AML-193 (cell line): ENCODE measurements around the gene ZNF579.
A peak's percentile ranks its signal among the peaks of the same experiment; 100 is the strongest.

ENCODE experiments used
- DNase-seq, 2 experiments: peaks; one replicate each; lab custom pipeline; 2025; lab: John Stamatoyannopoulos, UW

ZNF579 gene, protein sequence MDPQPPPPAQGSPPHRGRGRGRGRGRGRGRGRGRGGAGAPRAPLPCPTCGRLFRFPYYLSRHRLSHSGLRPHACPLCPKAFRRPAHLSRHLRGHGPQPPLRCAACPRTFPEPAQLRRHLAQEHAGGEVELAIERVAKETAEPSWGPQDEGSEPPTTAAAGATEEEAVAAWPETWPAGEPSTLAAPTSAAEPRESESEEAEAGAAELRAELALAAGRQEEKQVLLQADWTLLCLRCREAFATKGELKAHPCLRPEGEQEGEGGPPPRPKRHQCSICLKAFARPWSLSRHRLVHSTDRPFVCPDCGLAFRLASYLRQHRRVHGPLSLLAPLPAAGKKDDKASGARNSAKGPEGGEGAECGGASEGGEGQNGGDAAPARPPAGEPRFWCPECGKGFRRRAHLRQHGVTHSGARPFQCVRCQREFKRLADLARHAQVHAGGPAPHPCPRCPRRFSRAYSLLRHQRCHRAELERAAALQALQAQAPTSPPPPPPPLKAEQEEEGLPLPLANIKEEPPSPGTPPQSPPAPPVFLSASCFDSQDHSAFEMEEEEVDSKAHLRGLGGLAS

GRCh38 chr19:55580628-55581144, at the start of gene ZNF579:
Gene ZNF579 (minus strand): TSS chr19:55580848. CDS start chr19:55579639, 1,209 bp downstream.
- peak; percentile 74 to 75 for DNase-seq

DNA sequence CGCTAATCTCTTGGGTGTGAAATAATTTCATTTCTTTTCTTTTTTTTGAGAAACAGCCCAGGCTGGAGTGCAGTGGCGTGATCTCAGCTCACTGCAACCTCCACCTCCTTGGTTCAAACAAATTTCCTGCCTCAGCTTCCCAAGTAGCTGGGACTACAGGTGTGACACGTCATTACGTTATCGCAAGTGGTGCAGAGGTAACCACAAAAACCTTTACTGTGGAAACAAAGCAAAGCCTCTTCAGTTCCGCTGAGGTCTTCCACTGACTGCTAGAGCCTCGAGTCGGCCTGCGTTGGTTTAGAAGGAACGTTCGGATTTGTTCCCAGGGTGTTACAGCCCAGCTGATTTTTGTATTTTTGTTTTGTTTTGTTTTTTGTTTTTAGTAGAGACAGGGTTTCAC, 45.7 kb upstream of the ZNF579 start:
- DNase-seq: no peak

- no peak for DNase-seq
These were observed 44.3 kb upstream of the ZNF579 start for GRCh38 chr19:55625004-55625326.

GRCh38 chr19:55624109-55625003, 43.7 kb upstream of the ZNF579 start, which contains the start of gene ZNF784:
Gene ZNF784 (minus strand): TSS chr19:55624566. CDS start chr19:55624561, 5 bp downstream.
- DNase-seq: peak; percentile 80 to 82

DNA sequence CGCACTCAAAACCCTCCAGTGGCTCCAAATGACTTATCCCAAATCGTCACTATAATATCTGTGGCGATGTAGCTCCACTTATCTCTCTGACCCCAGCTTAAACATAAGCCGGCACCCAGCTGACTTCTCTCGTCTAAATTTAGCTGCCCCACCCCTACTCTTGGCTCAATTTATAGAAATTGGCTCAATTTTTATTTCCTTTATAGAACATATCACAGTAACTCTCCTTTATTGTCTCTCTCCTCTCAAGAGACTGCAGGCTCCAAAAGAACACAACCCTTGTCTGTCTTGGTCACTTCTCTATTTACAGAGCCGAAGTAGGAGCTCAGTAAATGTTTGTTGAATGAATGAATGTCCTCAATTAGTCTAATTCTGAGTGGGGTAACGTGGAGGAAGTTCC, 42.9 kb upstream of the ZNF579 start:
- DNase-seq: no peak

- DNase-seq: no peak
These were observed 42.5 kb upstream of the ZNF579 start for GRCh38 chr19:55623130-55623529.

DNA sequence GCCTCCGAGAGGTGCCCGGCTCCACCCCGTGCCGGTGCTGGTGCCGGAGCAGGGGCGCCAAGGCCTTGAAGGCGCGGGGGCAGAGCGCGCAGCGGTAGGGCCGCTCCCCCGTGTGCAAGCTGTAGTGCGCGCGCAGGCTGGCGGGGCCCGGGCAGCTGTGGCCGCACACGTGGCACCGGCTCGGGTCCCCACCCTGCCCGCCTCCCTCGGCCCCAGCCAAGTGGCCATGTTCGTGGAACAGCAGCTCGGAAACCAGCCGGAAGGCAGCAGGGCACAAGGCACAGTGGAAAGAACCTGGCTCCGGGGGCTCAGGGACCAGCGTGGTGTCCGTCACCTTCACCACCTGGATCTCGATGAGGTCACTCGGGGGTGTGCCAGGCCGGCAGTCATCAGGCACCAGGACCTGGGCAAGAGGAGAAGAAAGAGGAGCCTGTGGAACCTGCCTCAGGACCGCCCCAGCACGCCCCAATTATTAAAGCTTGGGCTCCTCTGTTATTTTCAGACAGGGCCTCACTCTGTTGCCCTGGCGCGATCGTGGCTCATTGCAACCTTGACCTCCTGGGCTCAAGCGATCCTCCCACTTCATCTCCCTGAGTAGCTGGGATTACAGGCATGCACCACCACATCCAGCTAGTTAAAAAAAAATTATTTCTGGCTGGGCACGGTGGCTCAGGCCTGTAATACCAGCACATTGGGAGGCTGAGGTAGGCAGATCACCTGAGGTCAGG, 41.8 kb upstream of the ZNF579 start:
- no peak for DNase-seq

DNA sequence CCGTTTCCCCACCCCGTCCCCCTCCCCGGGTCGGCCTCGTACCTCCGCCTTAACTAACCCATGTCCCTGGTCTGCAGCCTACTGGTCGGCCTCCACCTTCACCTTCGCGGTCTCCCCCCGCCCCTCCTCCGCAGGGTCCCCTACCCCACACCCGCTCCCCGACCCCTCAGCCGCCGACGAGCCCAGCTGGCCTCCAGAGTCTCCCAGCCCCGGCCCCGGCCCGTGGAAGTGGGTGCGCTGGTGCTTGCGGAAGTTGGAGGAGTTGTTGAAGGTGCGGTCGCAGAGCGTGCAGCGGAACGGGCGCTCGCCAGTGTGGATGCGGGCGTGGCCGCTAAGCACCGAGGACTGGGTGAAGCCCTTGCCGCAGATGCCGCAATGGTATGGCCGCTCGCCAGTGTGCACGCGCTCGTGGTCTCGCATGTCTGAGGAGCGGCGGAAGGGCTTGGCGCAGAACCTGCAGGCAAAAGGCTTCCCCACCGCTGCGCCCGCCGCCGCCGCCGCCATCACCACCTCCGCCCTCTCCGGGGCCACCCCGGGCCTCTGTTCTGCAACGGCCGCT, 41.1 kb upstream of the ZNF579 start:
- no peak for DNase-seq

DNA sequence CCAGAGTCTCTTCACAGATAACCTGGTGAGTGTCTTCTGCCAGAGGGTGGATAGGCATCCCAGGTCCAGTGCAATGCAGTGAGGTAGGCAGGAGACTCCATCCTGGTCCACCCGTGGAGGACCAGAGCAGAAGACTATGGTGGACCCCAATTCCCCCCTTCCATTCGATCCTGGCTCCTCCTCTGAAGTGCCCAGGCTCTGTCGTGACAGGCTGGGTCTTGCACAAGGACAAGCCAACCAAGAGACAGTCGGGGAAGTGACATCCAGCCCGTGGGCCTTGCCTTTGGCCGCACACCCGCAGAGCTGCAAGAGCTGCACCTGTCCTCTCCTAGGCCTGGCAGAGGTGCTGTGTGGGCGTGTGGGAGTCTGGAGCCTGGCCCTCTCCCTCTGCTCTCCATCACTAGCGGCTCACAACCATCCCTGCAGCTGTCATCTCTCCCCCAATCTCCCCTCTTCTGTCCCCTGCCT, 40.6 kb upstream of the ZNF579 start:
- DNase-seq: no peak

GRCh38 chr19:55620410-55621204, 40.0 kb upstream of the ZNF579 start:
- DNase-seq: peak; percentile 87 to 89

DNA sequence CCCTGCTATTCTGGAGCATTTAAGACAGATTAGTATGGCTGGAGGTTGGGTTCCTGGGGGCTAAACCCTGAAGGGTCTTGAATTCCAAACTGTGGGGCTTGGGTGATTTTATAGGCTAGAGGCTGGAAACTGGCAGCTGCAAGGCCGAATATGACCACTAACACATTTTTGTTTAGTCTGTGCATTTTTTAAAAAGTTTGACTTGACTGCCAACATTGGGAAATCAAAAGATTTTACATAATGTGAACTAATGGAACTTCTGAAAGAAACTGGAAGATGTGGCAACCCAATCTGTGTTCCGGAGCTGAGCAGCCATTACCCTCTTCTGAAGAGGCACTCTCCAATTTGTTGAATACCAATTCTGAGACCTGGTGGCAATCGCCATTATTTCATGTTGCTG, 38.6 kb upstream of the ZNF579 start:
- DNase-seq: no peak

DNA sequence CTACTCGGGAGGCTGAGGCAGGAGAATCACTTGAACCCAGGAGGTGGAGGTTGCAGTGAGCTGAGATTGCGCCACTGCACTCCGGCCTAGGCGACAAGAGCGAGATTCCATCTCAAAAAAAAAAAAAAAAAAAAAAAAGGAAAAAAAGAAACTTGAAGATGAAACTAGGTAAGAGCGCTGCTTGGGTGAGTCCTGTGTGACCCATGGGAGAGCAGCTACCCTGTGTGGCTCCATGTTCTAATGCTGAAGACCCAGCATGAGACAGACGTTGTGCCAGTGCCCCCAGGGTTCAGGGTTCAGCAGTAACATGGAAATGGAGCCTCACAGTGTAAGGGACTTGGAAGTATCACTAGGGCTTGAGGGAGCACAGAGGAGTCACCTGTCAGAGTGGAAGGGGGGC, 37.8 kb upstream of the ZNF579 start:
- no peak for DNase-seq

DNA sequence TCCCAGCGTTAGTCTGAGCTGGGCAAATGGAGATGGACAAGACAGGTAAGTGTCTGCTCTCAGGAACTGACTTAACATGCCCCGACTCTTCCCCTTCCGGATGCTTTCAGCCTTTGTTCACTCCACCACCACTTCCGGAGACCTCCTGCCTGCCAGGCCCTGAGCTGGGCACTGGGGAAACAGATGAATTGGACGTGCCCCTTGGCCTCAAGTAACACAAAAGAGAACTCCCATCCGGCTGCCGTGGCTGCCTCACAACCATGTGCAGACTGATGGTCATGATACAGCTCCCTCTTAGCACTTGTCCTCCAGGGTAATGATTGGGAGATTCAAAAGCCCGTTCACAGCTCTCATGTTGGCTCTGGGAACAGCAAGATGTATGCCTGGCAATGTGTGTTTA, 36.8 kb upstream of the ZNF579 start:
- DNase-seq: no peak

DNA sequence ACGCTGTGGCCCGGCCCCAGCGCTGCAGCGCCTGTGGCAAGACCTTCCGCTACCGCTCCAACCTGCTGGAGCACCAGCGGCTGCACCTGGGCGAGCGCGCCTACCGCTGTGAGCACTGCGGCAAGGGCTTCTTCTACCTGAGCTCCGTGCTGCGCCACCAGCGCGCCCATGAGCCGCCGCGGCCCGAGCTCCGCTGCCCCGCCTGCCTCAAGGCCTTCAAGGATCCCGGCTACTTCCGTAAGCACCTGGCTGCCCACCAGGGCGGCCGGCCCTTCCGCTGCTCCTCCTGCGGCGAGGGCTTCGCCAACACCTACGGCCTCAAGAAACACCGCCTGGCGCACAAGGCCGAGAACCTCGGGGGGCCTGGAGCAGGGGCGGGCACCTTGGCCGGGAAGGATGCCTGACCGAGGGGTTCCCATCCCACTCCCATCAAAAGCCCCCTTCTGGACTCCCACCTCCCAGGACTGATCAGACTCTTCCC, 35.8 kb upstream of the ZNF579 start:
- DNase-seq: no peak

- DNase-seq: no peak
These were observed 35.1 kb upstream of the ZNF579 start for GRCh38 chr19:55615543-55616394.

GRCh38 chr19:55614711-55615542, 34.3 kb upstream of the ZNF579 start:
- DNase-seq: no peak

DNA sequence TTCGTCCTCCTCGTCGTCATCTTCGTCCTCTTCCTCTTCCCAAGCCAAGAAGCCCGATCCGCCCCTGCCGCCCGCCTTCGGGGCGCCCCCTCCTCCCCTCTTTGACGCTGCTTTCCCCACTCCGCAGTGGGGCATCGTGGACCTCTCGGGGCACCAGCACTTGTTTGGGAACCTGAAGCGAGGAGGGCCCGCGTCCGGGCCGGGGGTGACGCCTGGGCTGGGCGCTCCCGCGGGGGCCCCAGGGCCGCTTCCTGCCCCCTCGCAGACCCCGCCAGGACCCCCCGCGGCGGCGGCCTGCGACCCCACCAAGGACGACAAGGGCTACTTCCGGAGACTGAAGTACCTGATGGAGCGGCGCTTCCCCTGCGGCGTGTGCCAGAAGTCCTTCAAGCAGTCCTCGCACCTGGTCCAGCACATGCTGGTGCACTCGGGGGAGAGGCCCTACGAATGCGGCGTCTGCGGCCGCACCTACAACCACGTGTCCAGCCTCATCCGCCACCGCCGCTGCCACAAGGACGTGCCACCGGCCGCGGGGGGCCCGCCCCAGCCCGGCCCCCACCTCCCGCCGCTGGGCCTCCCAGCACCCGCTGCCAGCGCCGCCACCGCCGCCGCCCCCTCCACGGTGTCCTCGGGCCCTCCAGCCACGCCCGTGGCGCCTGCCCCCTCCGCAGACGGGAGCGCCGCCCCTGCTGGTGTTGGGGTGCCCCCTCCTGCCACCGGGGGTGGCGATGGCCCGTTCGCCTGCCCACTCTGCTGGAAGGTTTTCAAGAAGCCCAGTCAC, 33.5 kb upstream of the ZNF579 start:
- no peak for DNase-seq

DNA sequence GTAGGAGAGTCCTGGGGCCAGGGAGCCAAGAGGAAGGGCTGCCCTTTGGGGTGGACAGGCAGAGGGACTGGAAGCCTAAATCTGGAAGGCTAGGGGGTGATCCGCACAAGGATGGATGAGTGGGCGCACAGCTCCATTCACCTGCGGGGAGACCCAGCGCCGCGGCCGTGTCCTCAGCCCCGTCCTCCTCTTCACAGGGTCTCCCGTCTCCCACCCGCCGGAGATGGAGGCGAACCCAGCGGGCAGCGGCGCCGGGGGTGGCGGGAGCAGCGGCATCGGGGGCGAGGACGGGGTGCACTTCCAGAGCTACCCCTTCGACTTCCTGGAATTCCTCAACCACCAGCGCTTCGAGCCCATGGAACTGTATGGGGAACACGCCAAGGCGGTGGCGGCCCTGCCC, 32.7 kb upstream of the ZNF579 start:
- no peak for DNase-seq
